Omental fat pad (tissue), 4 donors: ENCODE measurements around the gene CTRL. TPM values are rescaled to one million over a fixed set of nuclear protein-coding genes. Genes with fewer than 3 reads are reported as not detected.

ENCODE experiments used
- ATAC-seq: fragments of 150-250 bp; one replicate; pipeline ENCODE4 v1.9.1; 2016; ENCODE audit warnings: mild to moderate bottlenecking, moderate library complexity; ENCODE audit not compliant: low FRiP score
- DNase-seq: peaks from one replicate; pipeline ENCODE4 v3.0.0-alpha.2; 2019; ENCODE audit warnings: low spot score
- CTCF ChIP-seq, 3 donors: fragments of 450-650 bp; IDR thresholded peaks; one replicate each; pipeline ENCODE4 v1.5.1; 2016 to 2017; ENCODE audit warnings: antibody characterized with exemption in 3 of 3, mild to moderate bottlenecking in 3 of 3, moderate library complexity in 2 of 3
- total RNA-seq, 4 donors: library from RNA; depleted of rRNA; stranded (reverse); fragments of >200 nt; gene quantifications; one replicate each; pipeline ENCODE4 v1.1.0, GENCODE V29; 2016

The CTRL gene
- total RNA-seq, 4 donors from 2014 or later: 0.65 to 5.0 (median 2.3) TPM

GRCh38 chr16:67949645-67950044 is 18.0 kb upstream of the CTRL start:
- TF ChIP-seq CTCF (IDR thresholded peaks at IDR 0.05): no peak
- DNase-seq (no peak), ATAC-seq (no peak)

GRCh38 chr16:67948015-67948414 is 16.4 kb upstream of the CTRL start:
- no peak for DNase-seq
- no peak for ATAC-seq
- no peak for TF ChIP-seq CTCF (IDR thresholded peaks at IDR 0.05)

- DNase-seq (no peak), ATAC-seq (no peak)
- no peak for TF ChIP-seq CTCF (IDR thresholded peaks at IDR 0.05)
Observed at GRCh38 chr16:67946966-67947558, 15.4 kb upstream of the CTRL start.

- no peak for TF ChIP-seq CTCF (IDR thresholded peaks at IDR 0.05)
- ATAC-seq (no peak), DNase-seq (no peak)
Observed at GRCh38 chr16:67946128-67946569, 14.5 kb upstream of the CTRL start.

GRCh38 chr16:67945392-67945933 is 13.8 kb upstream of the CTRL start:
- DNase-seq (no peak), ATAC-seq (no peak)
- no peak for TF ChIP-seq CTCF (IDR thresholded peaks at IDR 0.05)

GRCh38 chr16:67944690-67945391 is 13.2 kb upstream of the CTRL start:
- ATAC-seq: no peak
- TF ChIP-seq CTCF (IDR thresholded peaks at IDR 0.05): no peak
- DNase-seq: no peak
